OCI-M2 (cell line): ENCODE measurements around the gene SPTBN1.

Source experiments
- DNase-seq: peaks from one replicate; lab custom pipeline; 2025; ENCODE audit not compliant: unreplicated experiment; lab: John Stamatoyannopoulos, UW

The SPTBN1 gene

GRCh38 chr2:54572262-54572635 lies 116.1 kb downstream of the SPTBN1 start:
- DNase-seq: no peak

GRCh38 chr2:54572636-54573536 lies 116.8 kb downstream of the SPTBN1 start:
- no peak for DNase-seq

GRCh38 chr2:54573537-54573919 lies 117.4 kb downstream of the SPTBN1 start:
- DNase-seq: no peak

- DNase-seq: no peak
These were observed 118.2 kb downstream of the SPTBN1 start for GRCh38 chr2:54574107-54574859.

GRCh38 chr2:54574860-54575247 lies 118.7 kb downstream of the SPTBN1 start:
- no peak for DNase-seq

GRCh38 chr2:54575379-54575888 lies 119.3 kb downstream of the SPTBN1 start:
- no peak for DNase-seq

GRCh38 chr2:54577035-54577434 lies 120.9 kb downstream of the SPTBN1 start:
- no peak for DNase-seq

GRCh38 chr2:54577944-54578647 lies 122.0 kb downstream of the SPTBN1 start:
- DNase-seq: no peak

- DNase-seq: no peak
These were observed 122.5 kb downstream of the SPTBN1 start for GRCh38 chr2:54578648-54579045.

GRCh38 chr2:54579061-54579681 lies 123.0 kb downstream of the SPTBN1 start:
- DNase-seq: no peak

- DNase-seq: no peak
These were observed 123.8 kb downstream of the SPTBN1 start for GRCh38 chr2:54579682-54580620.

- no peak for DNase-seq
These were observed 125.4 kb downstream of the SPTBN1 start for GRCh38 chr2:54581326-54582039.

- DNase-seq: no peak
These were observed 126.9 kb downstream of the SPTBN1 start for GRCh38 chr2:54582987-54583386.

- DNase-seq: no peak
These were observed 128.5 kb downstream of the SPTBN1 start for GRCh38 chr2:54584598-54584997.

GRCh38 chr2:54585136-54585733 lies 129.1 kb downstream of the SPTBN1 start:
- DNase-seq: no peak

- DNase-seq: no peak
These were observed 129.9 kb downstream of the SPTBN1 start for GRCh38 chr2:54586062-54586461.

- DNase-seq: no peak
These were observed 130.4 kb downstream of the SPTBN1 start for GRCh38 chr2:54586494-54586893.

GRCh38 chr2:54587171-54588016 lies 131.3 kb downstream of the SPTBN1 start:
- no peak for DNase-seq
